ENCODE measurements around the gene RRAD.
"Not testable (repeated sequence)": the region's sequence is repeated elsewhere in the genome, so short reads cannot be mapped to it uniquely, and the experiment has no call there.

Gene RRAD, protein sequence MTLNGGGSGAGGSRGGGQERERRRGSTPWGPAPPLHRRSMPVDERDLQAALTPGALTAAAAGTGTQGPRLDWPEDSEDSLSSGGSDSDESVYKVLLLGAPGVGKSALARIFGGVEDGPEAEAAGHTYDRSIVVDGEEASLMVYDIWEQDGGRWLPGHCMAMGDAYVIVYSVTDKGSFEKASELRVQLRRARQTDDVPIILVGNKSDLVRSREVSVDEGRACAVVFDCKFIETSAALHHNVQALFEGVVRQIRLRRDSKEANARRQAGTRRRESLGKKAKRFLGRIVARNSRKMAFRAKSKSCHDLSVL

DNA sequence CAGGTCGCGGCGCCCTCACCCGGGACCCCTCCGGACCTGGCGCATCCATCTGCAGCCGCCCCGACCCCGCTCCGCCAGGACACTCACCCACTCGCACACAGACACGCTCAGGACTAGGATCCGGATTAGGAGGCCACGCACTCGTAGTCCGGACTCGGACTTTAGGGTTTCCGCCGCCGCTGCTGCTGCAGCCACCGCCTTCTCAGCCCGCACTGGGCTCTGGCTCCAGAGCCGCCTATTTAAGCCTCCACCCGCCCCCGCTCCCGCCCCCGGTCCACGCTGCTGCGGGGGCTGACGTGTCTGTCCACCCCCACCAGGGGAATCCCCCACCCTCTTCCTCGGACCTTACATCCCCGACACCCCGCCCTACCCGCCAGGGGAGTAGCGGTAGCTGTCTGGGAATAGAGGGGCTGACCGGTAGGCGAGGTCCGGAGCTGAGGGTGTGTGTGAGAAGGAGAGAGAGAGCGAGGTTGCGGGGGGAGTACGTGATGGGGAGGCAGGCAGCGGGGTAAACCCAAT lies at the start of gene RRAD:
Gene RRAD (minus strand): TSS at position 214 of the 519 bp plus-strand sequence. CDS start 356 bp downstream, outside the sequence.
- no peak within 1 kb of the TSS for H3K4me3 ChIP-seq (ENCODE audit: low read depth, low read length)
- no peak for DNase-seq (ENCODE audit: low read depth)
- TF ChIP-seq, protein P1, sequence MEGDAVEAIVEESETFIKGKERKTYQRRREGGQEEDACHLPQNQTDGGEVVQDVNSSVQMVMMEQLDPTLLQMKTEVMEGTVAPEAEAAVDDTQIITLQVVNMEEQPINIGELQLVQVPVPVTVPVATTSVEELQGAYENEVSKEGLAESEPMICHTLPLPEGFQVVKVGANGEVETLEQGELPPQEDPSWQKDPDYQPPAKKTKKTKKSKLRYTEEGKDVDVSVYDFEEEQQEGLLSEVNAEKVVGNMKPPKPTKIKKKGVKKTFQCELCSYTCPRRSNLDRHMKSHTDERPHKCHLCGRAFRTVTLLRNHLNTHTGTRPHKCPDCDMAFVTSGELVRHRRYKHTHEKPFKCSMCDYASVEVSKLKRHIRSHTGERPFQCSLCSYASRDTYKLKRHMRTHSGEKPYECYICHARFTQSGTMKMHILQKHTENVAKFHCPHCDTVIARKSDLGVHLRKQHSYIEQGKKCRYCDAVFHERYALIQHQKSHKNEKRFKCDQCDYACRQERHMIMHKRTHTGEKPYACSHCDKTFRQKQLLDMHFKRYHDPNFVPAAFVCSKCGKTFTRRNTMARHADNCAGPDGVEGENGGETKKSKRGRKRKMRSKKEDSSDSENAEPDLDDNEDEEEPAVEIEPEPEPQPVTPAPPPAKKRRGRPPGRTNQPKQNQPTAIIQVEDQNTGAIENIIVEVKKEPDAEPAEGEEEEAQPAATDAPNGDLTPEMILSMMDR (IDR thresholded peaks at IDR 0.05; ENCODE audit: control insufficient read depth, extremely low read depth, insufficient read depth) = no peak

DNA sequence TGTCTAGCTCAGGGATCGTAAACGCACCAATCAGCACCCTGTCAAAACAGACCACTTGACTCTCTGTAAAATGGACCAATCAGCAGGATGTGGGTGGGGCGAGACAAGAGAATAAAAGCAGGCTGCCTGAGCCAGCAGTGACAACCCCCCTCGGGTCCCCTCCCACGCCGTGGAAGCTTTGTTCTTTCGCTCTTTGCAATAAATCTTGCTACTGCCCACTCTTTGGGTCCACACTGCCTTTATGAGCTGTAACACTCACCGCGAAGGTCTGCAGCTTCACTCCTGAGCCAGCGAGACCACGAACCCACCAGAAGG lies 49.6 kb upstream of the RRAD start:
- not testable (repeated sequence) for DNase-seq (ENCODE audit: low read depth)

DNA sequence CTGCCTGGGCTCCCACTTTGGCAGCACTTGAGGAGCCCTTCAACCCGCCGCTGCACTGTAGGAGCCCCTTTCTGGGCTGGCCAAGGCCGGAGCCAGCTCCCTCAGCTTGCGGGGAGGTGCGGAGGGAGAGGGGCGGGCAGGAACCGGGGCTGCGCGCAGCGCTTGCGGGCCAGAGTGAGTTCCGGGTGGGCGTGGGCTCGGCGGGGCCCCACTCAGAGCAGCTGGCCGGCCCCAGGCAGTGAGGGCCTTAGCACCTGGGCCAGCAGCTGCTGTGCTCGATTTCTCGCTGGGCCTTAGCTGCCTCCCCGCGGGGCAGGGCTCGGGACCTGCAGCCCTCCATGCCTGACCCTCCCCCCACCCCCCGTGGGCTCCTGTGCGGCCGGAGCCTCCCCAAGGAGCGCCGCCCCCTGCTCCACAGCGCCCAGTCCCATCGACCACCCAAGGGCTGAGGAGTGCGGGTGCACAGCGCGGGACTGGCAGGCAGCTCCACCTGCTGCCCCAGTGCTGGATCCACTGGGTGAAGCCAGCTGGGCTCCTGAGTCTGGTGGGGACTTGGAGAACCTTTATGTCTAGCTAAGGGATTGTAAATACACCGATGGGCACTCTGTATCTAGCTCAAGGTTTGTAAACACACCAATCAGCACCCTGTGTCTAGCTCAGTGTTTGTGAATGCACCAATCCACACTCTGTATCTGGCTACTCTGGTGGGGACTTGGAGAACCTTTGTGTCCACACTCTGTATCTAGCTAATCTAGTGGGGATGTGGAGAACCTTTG lies 49.0 kb upstream of the RRAD start:
- H3K4me3 ChIP-seq (ENCODE audit: low read depth, low read length); DNase-seq (ENCODE audit: low read depth): not testable (repeated sequence)

More for the DNA sequence above, 49.6 kb upstream of the RRAD start:
- H3K4me3 ChIP-seq (ENCODE audit: low read depth, low read length) = not testable (repeated sequence)

DNA sequence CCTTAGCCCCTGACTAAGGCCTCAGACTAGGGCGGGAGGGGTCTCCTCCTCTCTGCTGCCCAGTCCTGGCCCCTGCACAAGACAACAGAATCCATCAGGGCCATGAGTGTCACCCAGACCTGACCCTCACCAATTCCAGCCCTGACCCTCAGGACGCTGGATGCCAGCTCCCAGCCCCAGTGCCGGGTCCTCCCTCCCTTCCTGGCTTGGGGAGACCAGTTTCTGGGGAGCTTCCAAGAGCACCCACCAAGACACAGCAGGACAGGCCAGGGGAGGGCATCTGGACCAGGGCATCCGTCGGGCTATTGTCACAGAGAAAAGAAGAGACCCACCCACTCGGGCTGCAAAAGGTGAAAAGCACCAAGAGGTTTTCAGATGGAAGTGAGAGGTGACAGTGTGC lies 48.4 kb upstream of the RRAD start:
- H3K4me3 ChIP-seq (ENCODE audit: low read depth, low read length) = no peak overlapping the region
- TF ChIP-seq, protein P1 (IDR thresholded peaks at IDR 0.05; ENCODE audit: control insufficient read depth, extremely low read depth, insufficient read depth) = no peak
- DNase-seq (ENCODE audit: low read depth) = no peak

DNA sequence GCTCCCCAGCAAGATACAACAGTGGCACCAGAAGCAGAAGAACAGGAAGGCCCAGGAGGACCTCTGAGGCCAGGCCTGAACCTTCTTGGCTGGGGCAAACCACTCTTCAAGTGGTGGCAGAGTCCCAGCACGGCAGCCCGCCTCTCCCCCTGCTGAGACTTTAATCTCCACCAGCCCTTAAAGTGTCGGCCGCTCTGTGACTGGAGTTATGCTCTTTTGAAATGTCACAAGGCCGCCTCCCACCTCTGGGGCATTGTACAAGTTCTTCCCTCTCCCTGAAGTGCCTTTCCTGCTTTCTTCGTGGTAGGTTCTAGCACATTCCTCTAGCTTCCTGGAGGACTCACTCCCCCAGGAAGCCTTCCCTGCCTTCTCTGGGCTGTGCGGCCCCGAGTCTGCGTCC lies 47.6 kb upstream of the RRAD start:
- H3K4me3 ChIP-seq (ENCODE audit: low read depth, low read length) = no peak overlapping the region
- TF ChIP-seq, protein P1 (IDR thresholded peaks at IDR 0.05; ENCODE audit: control insufficient read depth, extremely low read depth, insufficient read depth) = no peak
- no peak for DNase-seq (ENCODE audit: low read depth)

DNA sequence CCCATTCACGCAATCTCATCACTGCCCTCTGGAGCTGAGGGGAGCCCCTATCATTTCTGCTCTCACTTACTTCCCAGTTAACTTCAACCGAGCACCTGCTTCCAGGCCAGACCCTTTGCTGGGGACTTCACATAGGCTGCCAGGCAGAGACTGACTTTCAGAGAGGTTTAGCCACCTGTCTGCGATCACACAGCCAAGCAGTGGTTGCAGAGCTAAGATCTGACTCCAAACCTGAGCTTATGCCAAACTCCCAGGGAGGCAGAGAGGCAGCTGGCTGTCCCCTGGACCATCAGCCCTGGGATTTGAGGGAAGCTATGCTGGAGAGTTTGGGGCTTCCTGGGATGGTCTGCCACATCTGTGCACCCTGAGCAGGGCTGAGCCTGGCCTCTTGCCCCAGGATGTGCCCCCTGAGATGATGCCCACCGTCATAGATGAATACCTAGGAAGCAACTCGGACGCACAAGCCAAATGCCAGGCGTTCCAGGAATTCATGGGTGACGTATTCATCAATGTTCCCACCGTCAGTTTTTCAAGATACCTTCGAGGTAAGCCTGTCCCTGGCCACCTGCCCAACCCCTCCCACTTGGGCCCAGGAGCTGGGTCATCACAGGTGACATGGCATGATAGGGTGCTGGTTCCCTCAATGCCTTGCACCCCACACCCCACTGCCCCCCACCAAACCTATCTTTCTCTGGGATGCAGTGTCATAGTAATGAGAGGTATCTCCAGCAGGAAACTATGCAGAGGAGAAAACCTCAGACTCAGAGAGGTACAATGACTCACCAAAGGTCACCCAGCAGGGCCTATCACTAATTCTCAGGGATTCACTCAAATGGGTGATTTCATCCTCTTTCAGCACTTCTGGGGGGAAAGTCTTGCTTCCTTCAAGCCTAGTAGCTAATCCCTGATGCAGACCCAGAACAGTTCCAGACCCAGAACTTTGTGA lies 45.7 kb upstream of the RRAD start:
- H3K4me3 ChIP-seq (ENCODE audit: low read depth, low read length) = no peak overlapping the region
- TF ChIP-seq, protein P1 (IDR thresholded peaks at IDR 0.05; ENCODE audit: control insufficient read depth, extremely low read depth, insufficient read depth) = no peak
- no peak for DNase-seq (ENCODE audit: low read depth)

DNA sequence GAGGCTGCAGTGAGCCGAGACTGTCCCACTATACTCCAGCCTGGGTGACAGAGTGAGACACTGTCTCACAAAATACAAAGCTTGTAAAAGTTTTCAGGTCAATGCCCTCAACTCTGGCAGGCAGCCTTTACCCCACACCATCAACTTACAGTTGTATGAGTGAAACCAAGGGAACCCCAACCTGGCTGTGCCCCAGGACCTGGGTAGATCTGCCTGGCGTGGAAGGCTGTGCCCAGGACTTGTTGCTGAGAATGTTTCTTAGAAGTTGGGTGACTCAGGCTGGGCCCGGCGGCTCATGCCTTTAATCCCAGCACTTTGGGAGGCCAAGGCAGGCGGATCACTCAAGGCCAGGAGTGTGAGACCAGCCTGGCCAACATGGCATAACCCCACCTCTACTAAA lies 43.5 kb upstream of the RRAD start:
- DNase-seq (ENCODE audit: low read depth) = no peak
- TF ChIP-seq, protein P1 (IDR thresholded peaks at IDR 0.05; ENCODE audit: control insufficient read depth, extremely low read depth, insufficient read depth) = no peak
- no peak overlapping the region for H3K4me3 ChIP-seq (ENCODE audit: low read depth, low read length)
